Left lung (tissue), 10 donors: Measurements from ENCODE around the gene CMTM3. TPM values are rescaled to one million over a fixed set of nuclear protein-coding genes. Genes with fewer than 3 reads are reported as not detected.
A peak's percentile ranks its signal among the peaks of the same experiment; 100 is the strongest.

Source experiments
- ATAC-seq: fragments of 200-7000 bp; cut with Tn5 transposase; one replicate; pipeline ENCODE4 v1.9.1; 2020; ENCODE audit warnings: moderate library complexity
- DNase-seq, 4 donors: peaks; one replicate each; pipeline ENCODE4 v3.0.0-alpha.2; 2013 to 2020
- H3K27ac ChIP-seq, 2 donors: fragments of 200-600 bp; sonication (generic) in 1 of 2; one replicate each; pipeline versions ENCODE4 v1.5.0 to v1.8.0; 2020 to 2021
- H3K27me3 ChIP-seq, 2 donors: fragments of 200-600 bp; sonication (generic) in 1 of 2; one replicate each; pipeline versions ENCODE4 v1.5.0 to v1.8.0; 2020 to 2021
- H3K36me3 ChIP-seq, 2 donors: fragments of 200-600 bp; sonication (generic) in 1 of 2; one replicate each; pipeline versions ENCODE4 v1.5.0 to v1.8.0; 2020 to 2021
- H3K4me1 ChIP-seq, 2 donors: fragments of 200-600 bp; one replicate each; pipeline ENCODE4 v1.8.0; 2021
- H3K4me3 ChIP-seq, 2 donors: fragments of 200-600 bp; sonication (generic) in 1 of 2; one replicate each; pipeline versions ENCODE4 v1.5.0 to v1.8.0; 2020 to 2021; ENCODE audit warnings: mild to moderate bottlenecking in 1 of 2
- H3K9me3 ChIP-seq, 2 donors: fragments of 200-600 bp; sonication (generic) in 1 of 2; one replicate each; pipeline versions ENCODE4 v1.5.0 to v1.8.0; 2020 to 2021
- intact Hi-C, 2 donors: fragments of 100-400 bp; cut with DNase I; formaldehyde crosslinking; loops; one replicate each; pipeline versions ENCODE4 v1.11.2 to v1.14.2; 2022
- polyA plus RNA-seq, 6 donors: library from polyadenylated mRNA; unstranded; fragments of 120-200 nt; gene quantifications; one replicate each; pipeline ENCODE4 v1.2.1, GENCODE V29; 2013; ENCODE audit not compliant: insufficient read length in 6 of 6
- total RNA-seq, 2 donors: library from RNA; stranded (reverse); fragmentation: NEBNext Ultra II Directional; extraction: Animal tissue kit (Norgen Biotek cat#: 25700); gene quantifications; one replicate each; pipeline ENCODE4 v1.2.1, GENCODE V29; 2021
- TF ChIP-seq, protein P1 (sequence below), 2 donors: fragments of 200-600 bp; sonication (generic) in 1 of 2; IDR thresholded peaks; one replicate each; pipeline versions ENCODE4 v1.5.0 to v1.8.0; 2021; ENCODE audit warnings: antibody characterized with exemption in 2 of 2
- donor health status: DM: no; HTN: yes; CAD: no.
- donor health status: DM: no; HTN: no; CAD: no.

The CMTM3 gene
- total and polyA plus RNA-seq, 8 donors = 42.6 to 102 (median 82.9) TPM

GRCh38 chr16:66596986-66597848 lies 7.3 kb upstream of the CMTM3 start:
- DNase-seq (no peak), ATAC-seq (no peak)
- no peaks in the 10 kb centered on the region for H3K36me3 ChIP-seq
- H3K27ac ChIP-seq = no peak overlapping the region
- H3K9me3 ChIP-seq = peaks cover 0 to 2% of the 10 kb centered on the region in 2 donors
- TF ChIP-seq, protein P1, sequence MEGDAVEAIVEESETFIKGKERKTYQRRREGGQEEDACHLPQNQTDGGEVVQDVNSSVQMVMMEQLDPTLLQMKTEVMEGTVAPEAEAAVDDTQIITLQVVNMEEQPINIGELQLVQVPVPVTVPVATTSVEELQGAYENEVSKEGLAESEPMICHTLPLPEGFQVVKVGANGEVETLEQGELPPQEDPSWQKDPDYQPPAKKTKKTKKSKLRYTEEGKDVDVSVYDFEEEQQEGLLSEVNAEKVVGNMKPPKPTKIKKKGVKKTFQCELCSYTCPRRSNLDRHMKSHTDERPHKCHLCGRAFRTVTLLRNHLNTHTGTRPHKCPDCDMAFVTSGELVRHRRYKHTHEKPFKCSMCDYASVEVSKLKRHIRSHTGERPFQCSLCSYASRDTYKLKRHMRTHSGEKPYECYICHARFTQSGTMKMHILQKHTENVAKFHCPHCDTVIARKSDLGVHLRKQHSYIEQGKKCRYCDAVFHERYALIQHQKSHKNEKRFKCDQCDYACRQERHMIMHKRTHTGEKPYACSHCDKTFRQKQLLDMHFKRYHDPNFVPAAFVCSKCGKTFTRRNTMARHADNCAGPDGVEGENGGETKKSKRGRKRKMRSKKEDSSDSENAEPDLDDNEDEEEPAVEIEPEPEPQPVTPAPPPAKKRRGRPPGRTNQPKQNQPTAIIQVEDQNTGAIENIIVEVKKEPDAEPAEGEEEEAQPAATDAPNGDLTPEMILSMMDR (IDR thresholded peaks at IDR 0.05) = no peak
- intact Hi-C loops = no loop called here
- no peaks in the 10 kb centered on the region for H3K4me1 ChIP-seq
- H3K4me3 ChIP-seq = no peak overlapping the region
- H3K27me3 ChIP-seq = no peaks in the 10 kb centered on the region

GRCh38 chr16:66598111-66598510 lies 6.4 kb upstream of the CMTM3 start:
- TF ChIP-seq, protein P1 (IDR thresholded peaks at IDR 0.05) = no peak
- intact Hi-C loops = no loop called here
- Histone ChIP-seq H3K27me3 (no peaks in the 10 kb centered on the region), H3K9me3 (peaks cover 0 to 2% of the 10 kb centered on the region in 2 donors), H3K27ac (no peak overlapping the region), H3K4me3 (no peak overlapping the region), H3K4me1 (no peaks in the 10 kb centered on the region), H3K36me3 (no peaks in the 10 kb centered on the region)
- DNase-seq (no peak), ATAC-seq (no peak)

- peaks cover 0 to 2% of the 10 kb centered on the region in 2 donors for H3K9me3 ChIP-seq
- H3K27me3 ChIP-seq = peaks cover 0 to 8% of the 10 kb centered on the region in 2 donors
- ATAC-seq = no peak
- intact Hi-C loops = loop anchor here in 1 of 2 donors (5.0 to 10.0 kb wide), 2 partner anchors 115 to 192 kb away; no protein-coding TSS in a partner anchor
- DNase-seq = no peak
- H3K4me1 ChIP-seq = peaks cover 0 to 11% of the 10 kb centered on the region in 2 donors
- no peak overlapping the region for H3K27ac ChIP-seq
- TF ChIP-seq, protein P1 (IDR thresholded peaks at IDR 0.05) = no peak
- H3K4me3 ChIP-seq = no peak overlapping the region
- H3K36me3 ChIP-seq = no peaks in the 10 kb centered on the region
Observed at GRCh38 chr16:66599726-66600125, 4.8 kb upstream of the CMTM3 start.

DNA sequence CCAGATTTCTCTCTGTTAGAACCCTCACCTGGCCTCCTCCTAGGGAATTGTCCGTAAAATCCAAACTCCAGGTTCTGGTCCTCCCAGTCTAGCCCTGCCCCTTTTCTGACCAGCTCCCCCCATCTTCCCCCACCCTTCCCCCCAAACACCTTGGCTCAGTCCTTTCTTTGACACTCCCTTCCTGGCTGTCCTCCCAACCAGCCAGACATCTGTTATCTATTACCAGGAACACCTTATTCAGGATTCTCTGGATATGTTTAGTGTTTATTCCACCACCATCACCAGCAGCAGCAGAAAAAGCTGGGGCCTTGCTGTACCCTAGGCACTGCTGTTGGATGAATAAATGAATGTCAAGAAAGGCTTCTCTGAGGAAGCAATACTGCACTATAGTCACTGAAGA lies 4.0 kb upstream of the CMTM3 start:
- H3K36me3 ChIP-seq = no peaks in the 10 kb centered on the region
- H3K27me3 ChIP-seq = peaks cover 0 to 14% of the 10 kb centered on the region in 2 donors
- TF ChIP-seq, protein P1 (IDR thresholded peaks at IDR 0.05) = no peak
- H3K9me3 ChIP-seq = peaks cover 0 to 2% of the 10 kb centered on the region in 2 donors
- H3K4me3 ChIP-seq = no peak overlapping the region
- peaks cover 0 to 11% of the 10 kb centered on the region in 2 donors for H3K4me1 ChIP-seq
- H3K27ac ChIP-seq = no peak overlapping the region
- intact Hi-C loops = loop anchor here in 1 of 2 donors (5.0 to 10.0 kb wide), 2 partner anchors 116 to 193 kb away; no protein-coding TSS in a partner anchor
- DNase-seq (no peak), ATAC-seq (no peak)

- TF ChIP-seq, protein P1 (IDR thresholded peaks at IDR 0.05) = no peak
- intact Hi-C loops = loop anchor here in 1 of 2 donors (5.0 to 10.0 kb wide), 2 partner anchors 117 to 194 kb away; no protein-coding TSS in a partner anchor
Observed at GRCh38 chr16:66601471-66601870, 3.0 kb upstream of the CMTM3 start.

More at GRCh38 chr16:66601471-66601870, 3.0 kb upstream of the CMTM3 start:
- H3K4me3 ChIP-seq = no peak overlapping the region
- no peaks in the 10 kb centered on the region for H3K36me3 ChIP-seq
- H3K27ac ChIP-seq = no peak overlapping the region
- DNase-seq = peak in 1 of 4 donors; percentile 35
- no peak for ATAC-seq
- H3K4me1 ChIP-seq = peaks cover 6 to 20% of the 10 kb centered on the region in 2 donors
- H3K27me3 ChIP-seq = peaks cover 0 to 14% of the 10 kb centered on the region in 2 donors
- H3K9me3 ChIP-seq = peaks cover 0 to 2% of the 10 kb centered on the region in 2 donors
